Spleen (tissue), 7 donors: ENCODE data around the gene TNFRSF13B.

Experiments
- POLR2A ChIP-seq, 3 donors: fragments of 450-650 bp; IDR thresholded peaks; one replicate each; pipeline ENCODE4 v1.5.1; 2017; ENCODE audit warnings: antibody characterized with exemption in 3 of 3, mild to moderate bottlenecking in 1 of 3
- POLR2AphosphoS5 ChIP-seq, 3 donors: sonication (generic); formaldehyde crosslinking; IDR thresholded peaks; one replicate each; pipeline ENCODE4 v1.5.1; 2017; ENCODE audit warnings: antibody characterized with exemption in 3 of 3
- TF ChIP-seq, protein P1 (sequence below), 11 experiments: fragments of 200-600 bp in 7 of 11; fragments of 450-650 bp in 4 of 11; sonication (generic) in 4 of 11; IDR thresholded peaks in 8 of 11; conservative IDR thresholded peaks in 3 of 11; 1 replicate in 7 of 11; 2 replicates in 4 of 11; pipeline versions ENCODE4 v1.4.0 to v1.8.0; 2016 to 2021; ENCODE audit warnings: antibody characterized with exemption in 11 of 11, inconsistent platforms in 4 of 11, mild to moderate bottlenecking in 1 of 11
- donor health status: DM: no; HTN: no; CAD: no; lungs with moderate emphysema.
- donor health status: DM: no; HTN: no; CAD: no.
- donor health status: DM: no; HTN: no; CAD: no.

DNA sequence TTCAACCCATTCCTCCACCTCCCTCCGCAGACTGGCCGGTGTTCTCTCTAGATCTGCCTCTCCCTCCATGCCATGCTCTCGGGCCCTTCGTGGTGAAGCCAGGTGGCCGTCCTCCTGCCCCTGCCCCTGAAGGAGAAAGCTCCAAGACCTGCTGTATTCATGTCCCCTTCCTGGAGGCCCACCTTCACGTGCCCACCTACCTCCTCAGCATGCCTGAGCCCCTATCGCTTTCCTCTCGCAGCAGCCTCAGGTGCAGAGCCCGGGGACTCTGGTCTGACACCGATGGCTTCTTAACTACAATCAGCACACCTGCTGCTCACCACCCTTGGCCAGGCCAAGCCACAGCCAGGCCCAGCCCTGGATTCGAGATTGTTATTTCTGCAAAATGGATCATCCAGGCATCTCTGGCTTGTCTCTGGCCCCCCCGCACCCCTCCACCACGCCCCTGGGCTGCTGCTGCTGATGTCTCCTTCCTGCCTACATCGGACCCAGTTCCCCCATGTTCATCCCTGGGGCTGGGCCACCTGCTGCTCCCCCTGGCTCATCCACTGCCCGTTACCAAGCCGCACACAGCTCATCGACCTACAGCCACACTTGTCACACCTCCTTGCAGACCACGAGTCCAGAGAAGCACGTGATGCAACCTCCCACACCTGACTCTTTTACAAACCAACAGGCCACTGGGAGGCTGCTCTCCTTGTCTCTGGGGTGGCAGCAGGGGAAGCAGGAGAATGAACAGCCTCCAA, 32.5 kb upstream of the TNFRSF13B start:
- TF ChIP-seq POLR2A (IDR thresholded peaks at IDR 0.05) (no peak), POLR2AphosphoS5 (IDR thresholded peaks at IDR 0.05) (no peak)
- TF ChIP-seq, protein P1, sequence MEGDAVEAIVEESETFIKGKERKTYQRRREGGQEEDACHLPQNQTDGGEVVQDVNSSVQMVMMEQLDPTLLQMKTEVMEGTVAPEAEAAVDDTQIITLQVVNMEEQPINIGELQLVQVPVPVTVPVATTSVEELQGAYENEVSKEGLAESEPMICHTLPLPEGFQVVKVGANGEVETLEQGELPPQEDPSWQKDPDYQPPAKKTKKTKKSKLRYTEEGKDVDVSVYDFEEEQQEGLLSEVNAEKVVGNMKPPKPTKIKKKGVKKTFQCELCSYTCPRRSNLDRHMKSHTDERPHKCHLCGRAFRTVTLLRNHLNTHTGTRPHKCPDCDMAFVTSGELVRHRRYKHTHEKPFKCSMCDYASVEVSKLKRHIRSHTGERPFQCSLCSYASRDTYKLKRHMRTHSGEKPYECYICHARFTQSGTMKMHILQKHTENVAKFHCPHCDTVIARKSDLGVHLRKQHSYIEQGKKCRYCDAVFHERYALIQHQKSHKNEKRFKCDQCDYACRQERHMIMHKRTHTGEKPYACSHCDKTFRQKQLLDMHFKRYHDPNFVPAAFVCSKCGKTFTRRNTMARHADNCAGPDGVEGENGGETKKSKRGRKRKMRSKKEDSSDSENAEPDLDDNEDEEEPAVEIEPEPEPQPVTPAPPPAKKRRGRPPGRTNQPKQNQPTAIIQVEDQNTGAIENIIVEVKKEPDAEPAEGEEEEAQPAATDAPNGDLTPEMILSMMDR (IDR thresholded peaks at IDR 0.05 in 8 of 11, conservative IDR thresholded peaks at IDR 0.05 in 3 of 11): no peak
